Measurements from ENCODE around the gene DNPH1. TPM values are rescaled to one million over a fixed set of nuclear protein-coding genes. Genes with fewer than 3 reads are reported as not detected.

DNPH1 gene
- total and polyA plus RNA-seq, 10 of the 15 experiments (the other 5 are each of a cell fraction or from before 2014, with no cell fraction given), result 7.0 to 136 (median 67.7) TPM

DNA sequence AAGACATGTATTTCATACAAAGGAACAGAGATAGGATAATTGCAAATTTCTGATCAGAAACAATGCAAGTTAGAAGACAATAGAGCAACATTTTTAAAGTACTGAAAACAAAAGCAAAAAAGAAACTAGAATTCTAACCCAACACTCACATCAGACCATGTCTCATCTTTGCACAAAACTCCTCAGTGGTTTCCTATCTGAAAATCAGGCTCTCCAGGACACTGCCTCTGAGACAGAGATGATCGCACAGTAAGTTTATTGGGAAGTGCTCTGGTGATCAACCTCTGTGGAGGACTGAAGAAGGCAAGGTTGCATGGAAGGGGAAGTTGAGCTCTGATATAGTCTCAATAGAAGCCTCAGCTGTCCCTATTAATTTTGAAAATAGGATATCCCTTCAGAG is 11.7 kb upstream of the DNPH1 start:
- Histone ChIP-seq H3K36me3 (ENCODE audit: control insufficient read depth in 2 of 2, insufficient read depth in 2 of 2, low read length in 1 of 2) (no peaks in the 10 kb centered on the region), H4K20me1 (ENCODE audit: control insufficient read depth, insufficient read depth) (no peaks in the 10 kb centered on the region), H3K9ac (ENCODE audit: control insufficient read depth, insufficient read depth, low read length) (no peak overlapping the region), H3K27me3 (replicated peaks in 1 of 2; ENCODE audit: control insufficient read depth in 2 of 2, insufficient read depth in 2 of 2, low read length in 1 of 2) (peaks cover 7 to 8% of the 10 kb centered on the region in 2 experiments), H3K27ac (ENCODE audit: control insufficient read depth, insufficient read depth) (no peak overlapping the region), H3K4me2 (ENCODE audit: control insufficient read depth, insufficient read depth) (no peak overlapping the region), H3K4me3 (no peak overlapping the region), H3K9me3 (replicated peaks; ENCODE audit: control insufficient read depth, insufficient read depth, low read length) (peaks cover 2% of the 10 kb centered on the region; the same call in 2 of the 3 replicates), H2AFZ (ENCODE audit: control insufficient read depth, low read depth, low read length) (no peak overlapping the region), H3K4me1 (ENCODE audit: control insufficient read depth, insufficient read depth, low read length) (peaks cover 6% of the 10 kb centered on the region), H3K79me2 (ENCODE audit: control insufficient read depth, insufficient read depth, low read length) (no peaks in the 10 kb centered on the region)
- ChIA-PET SMC1A (ENCODE audit: uncharacterized antibody, unreplicated experiment) (no interaction called here), RAD21 (ENCODE audit: unreplicated experiment) (no interaction called here), CTCF (interaction anchor here (1.6 to 1.7 kb wide), 2 partner anchors 12 to 16 kb away, joined by 4 read pairs; partner anchors contain the start of gene DNPH1), POLR2A (interaction anchor here (0.8 to 1.3 kb wide), 2 partner anchors 11 to 17 kb away, joined by 3 read pairs; no protein-coding TSS in a partner anchor)
- ATAC-seq, result peak; percentile 31
- in situ Hi-C loops (cut with MboI), result no loop called here
- BruUV-seq (replicated peaks), result no TSS peak
- TF ChIP-seq SMAD5 (IDR thresholded peaks at IDR 0.05; ENCODE audit: low read depth) (no peak), EGR1 (IDR thresholded peaks at IDR 0.05; ENCODE audit: borderline replicate concordance in 1 of 2, low read depth in 2 of 2, low read length in 2 of 2) (no peak), EP300 (IDR thresholded peaks at IDR 0.05; ENCODE audit: borderline replicate concordance in 1 of 2, control insufficient read depth in 1 of 2, low read depth in 2 of 2, low read length in 2 of 2) (no peak), ZBED1 (IDR thresholded peaks at IDR 0.05; ENCODE audit: borderline replicate concordance) (no peak), CBX3 (IDR thresholded peaks at IDR 0.05; ENCODE audit: borderline replicate concordance, low read depth) (no peak)
- TF ChIP-seq, protein P1, sequence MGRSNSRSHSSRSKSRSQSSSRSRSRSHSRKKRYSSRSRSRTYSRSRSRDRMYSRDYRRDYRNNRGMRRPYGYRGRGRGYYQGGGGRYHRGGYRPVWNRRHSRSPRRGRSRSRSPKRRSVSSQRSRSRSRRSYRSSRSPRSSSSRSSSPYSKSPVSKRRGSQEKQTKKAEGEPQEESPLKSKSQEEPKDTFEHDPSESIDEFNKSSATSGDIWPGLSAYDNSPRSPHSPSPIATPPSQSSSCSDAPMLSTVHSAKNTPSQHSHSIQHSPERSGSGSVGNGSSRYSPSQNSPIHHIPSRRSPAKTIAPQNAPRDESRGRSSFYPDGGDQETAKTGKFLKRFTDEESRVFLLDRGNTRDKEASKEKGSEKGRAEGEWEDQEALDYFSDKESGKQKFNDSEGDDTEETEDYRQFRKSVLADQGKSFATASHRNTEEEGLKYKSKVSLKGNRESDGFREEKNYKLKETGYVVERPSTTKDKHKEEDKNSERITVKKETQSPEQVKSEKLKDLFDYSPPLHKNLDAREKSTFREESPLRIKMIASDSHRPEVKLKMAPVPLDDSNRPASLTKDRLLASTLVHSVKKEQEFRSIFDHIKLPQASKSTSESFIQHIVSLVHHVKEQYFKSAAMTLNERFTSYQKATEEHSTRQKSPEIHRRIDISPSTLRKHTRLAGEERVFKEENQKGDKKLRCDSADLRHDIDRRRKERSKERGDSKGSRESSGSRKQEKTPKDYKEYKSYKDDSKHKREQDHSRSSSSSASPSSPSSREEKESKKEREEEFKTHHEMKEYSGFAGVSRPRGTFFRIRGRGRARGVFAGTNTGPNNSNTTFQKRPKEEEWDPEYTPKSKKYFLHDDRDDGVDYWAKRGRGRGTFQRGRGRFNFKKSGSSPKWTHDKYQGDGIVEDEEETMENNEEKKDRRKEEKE (IDR thresholded peaks at IDR 0.05), result no peak
- TF ChIP-seq, protein P2, sequence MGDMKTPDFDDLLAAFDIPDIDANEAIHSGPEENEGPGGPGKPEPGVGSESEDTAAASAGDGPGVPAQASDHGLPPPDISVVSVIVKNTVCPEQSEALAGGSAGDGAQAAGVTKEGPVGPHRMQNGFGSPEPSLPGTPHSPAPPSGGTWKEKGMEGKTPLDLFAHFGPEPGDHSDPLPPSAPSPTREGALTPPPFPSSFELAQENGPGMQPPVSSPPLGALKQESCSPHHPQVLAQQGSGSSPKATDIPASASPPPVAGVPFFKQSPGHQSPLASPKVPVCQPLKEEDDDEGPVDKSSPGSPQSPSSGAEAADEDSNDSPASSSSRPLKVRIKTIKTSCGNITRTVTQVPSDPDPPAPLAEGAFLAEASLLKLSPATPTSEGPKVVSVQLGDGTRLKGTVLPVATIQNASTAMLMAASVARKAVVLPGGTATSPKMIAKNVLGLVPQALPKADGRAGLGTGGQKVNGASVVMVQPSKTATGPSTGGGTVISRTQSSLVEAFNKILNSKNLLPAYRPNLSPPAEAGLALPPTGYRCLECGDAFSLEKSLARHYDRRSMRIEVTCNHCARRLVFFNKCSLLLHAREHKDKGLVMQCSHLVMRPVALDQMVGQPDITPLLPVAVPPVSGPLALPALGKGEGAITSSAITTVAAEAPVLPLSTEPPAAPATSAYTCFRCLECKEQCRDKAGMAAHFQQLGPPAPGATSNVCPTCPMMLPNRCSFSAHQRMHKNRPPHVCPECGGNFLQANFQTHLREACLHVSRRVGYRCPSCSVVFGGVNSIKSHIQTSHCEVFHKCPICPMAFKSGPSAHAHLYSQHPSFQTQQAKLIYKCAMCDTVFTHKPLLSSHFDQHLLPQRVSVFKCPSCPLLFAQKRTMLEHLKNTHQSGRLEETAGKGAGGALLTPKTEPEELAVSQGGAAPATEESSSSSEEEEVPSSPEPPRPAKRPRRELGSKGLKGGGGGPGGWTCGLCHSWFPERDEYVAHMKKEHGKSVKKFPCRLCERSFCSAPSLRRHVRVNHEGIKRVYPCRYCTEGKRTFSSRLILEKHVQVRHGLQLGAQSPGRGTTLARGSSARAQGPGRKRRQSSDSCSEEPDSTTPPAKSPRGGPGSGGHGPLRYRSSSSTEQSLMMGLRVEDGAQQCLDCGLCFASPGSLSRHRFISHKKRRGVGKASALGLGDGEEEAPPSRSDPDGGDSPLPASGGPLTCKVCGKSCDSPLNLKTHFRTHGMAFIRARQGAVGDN (IDR thresholded peaks at IDR 0.05), result no peak
- TF ChIP-seq, protein P3, sequence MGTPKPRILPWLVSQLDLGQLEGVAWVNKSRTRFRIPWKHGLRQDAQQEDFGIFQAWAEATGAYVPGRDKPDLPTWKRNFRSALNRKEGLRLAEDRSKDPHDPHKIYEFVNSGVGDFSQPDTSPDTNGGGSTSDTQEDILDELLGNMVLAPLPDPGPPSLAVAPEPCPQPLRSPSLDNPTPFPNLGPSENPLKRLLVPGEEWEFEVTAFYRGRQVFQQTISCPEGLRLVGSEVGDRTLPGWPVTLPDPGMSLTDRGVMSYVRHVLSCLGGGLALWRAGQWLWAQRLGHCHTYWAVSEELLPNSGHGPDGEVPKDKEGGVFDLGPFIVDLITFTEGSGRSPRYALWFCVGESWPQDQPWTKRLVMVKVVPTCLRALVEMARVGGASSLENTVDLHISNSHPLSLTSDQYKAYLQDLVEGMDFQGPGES (IDR thresholded peaks at IDR 0.05), result no peak
- no peak for FAIRE-seq
- 45% methylated on average over 1 of the region's 1 CpG for WGBS (ENCODE audit: insufficient coverage, insufficient replicate concordance, low lambda C conversion rate, missing lambda C conversion rate)
- intact Hi-C loops (cut with micrococcal nuclease; ENCODE audit: unreplicated experiment), result no loop called here
- no peak for DNase-seq (ENCODE audit: low read depth, low spot score)
